ENCODE measurements around the gene STARD9. TPM values are rescaled to one million over a fixed set of nuclear protein-coding genes. Genes with fewer than 3 reads are reported as not detected.
"Not testable (repeated sequence)": the region's sequence is repeated elsewhere in the genome, so short reads cannot be mapped to it uniquely, and the experiment has no call there.

Gene STARD9
- total RNA-seq, 1 donor from 2014 or later, result 7.1 TPM

DNA sequence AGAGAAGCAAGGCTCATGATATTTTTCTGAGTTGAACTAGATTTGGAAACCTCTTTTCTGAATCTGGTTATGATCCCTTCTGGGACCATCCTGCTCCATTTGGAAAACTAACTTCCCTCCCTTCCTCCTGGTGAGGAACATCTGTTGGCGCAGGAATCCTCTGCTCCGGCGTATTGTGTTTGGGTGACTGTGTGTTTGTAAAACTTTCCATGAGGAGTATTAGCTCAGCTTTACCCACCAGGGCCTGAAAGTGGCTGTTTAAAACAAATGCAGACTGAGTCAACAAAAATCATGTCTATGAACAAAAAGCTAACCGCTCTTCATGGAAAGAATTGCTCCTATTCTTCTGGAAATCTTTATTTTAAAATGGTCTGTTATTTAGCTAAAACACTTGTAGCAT is 17.7 kb downstream of the STARD9 start:
- Histone ChIP-seq H3K9me3 (ENCODE audit: insufficient read depth, low read depth, low read length) (no peaks in the 10 kb centered on the region), H3K27me3 (ENCODE audit: insufficient read depth, low read length) (no peaks in the 10 kb centered on the region), H3K9ac (ENCODE audit: low read length) (no peak overlapping the region), H3K4me3 (ENCODE audit: insufficient read depth, low read depth, low read length) (no peak overlapping the region), H4K20me1 (ENCODE audit: insufficient read depth, low read length) (peaks cover 4% of the 10 kb centered on the region), H3K79me2 (ENCODE audit: insufficient read depth, low read length) (no peaks in the 10 kb centered on the region), H3K4me1 (ENCODE audit: insufficient read depth, low read length) (no peaks in the 10 kb centered on the region), H3K36me3 (ENCODE audit: insufficient read depth, low read length) (no peaks in the 10 kb centered on the region), H2AFZ (ENCODE audit: low read depth, low read length) (no peak overlapping the region), H3K4me2 (ENCODE audit: low read length) (no peak overlapping the region), H3K27ac (ENCODE audit: low read depth, low read length) (no peak overlapping the region)
- DNase-seq (ENCODE audit: low read depth) (no peak), FAIRE-seq (no peak)
- Mint-ChIP-seq H3K9me3 (ENCODE audit: unreplicated experiment) (peaks cover 2% of the 10 kb centered on the region), H3K27ac (ENCODE audit: unreplicated experiment) (no peak overlapping the region), H3K4me1 (ENCODE audit: low read depth, unreplicated experiment) (peaks cover 9% of the 10 kb centered on the region), H3K36me3 (ENCODE audit: low read depth, unreplicated experiment) (no peaks in the 10 kb centered on the region), H3K27me3 (ENCODE audit: low read depth, unreplicated experiment) (no peaks in the 10 kb centered on the region), H3K4me3 (ENCODE audit: unreplicated experiment) (no peak overlapping the region)
- TF ChIP-seq EZH2 (IDR thresholded peaks at IDR 0.05; ENCODE audit: insufficient read depth, low read length) (no peak), CTCF (IDR thresholded peaks at IDR 0.05; ENCODE audit: insufficient read depth, low read depth, low read length) (no peak)

DNA sequence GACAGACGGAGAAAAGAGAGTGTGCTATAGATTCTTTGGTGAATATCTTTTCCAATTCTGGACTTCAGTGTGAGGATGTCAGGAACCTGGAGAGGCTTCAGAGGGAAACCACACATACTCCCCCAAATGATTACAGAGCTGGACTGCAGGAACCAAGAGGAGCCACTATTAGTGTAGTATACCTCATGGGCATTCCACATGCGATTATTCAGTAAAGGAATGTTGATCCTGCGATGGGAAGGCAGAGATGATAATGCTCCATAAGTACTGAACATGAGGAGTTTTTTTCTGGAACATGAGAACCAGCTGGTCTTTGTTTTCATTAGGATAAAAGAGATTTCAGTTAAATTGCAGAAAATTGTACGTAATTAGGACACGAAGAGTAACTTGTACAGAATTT is 18.7 kb downstream of the STARD9 start:
- Histone ChIP-seq H3K4me3 (ENCODE audit: insufficient read depth, low read depth, low read length) (no peak overlapping the region), H4K20me1 (ENCODE audit: insufficient read depth, low read length) (peaks cover 4% of the 10 kb centered on the region), H3K4me1 (ENCODE audit: insufficient read depth, low read length) (no peaks in the 10 kb centered on the region), H2AFZ (ENCODE audit: low read depth, low read length) (no peak overlapping the region), H3K79me2 (ENCODE audit: insufficient read depth, low read length) (no peaks in the 10 kb centered on the region), H3K9ac (ENCODE audit: low read length) (no peak overlapping the region), H3K4me2 (ENCODE audit: low read length) (no peak overlapping the region), H3K27me3 (ENCODE audit: insufficient read depth, low read length) (no peaks in the 10 kb centered on the region), H3K27ac (ENCODE audit: low read depth, low read length) (no peak overlapping the region), H3K36me3 (ENCODE audit: insufficient read depth, low read length) (no peaks in the 10 kb centered on the region), H3K9me3 (ENCODE audit: insufficient read depth, low read depth, low read length) (no peaks in the 10 kb centered on the region)
- TF ChIP-seq EZH2 (IDR thresholded peaks at IDR 0.05; ENCODE audit: insufficient read depth, low read length) (no peak), CTCF (IDR thresholded peaks at IDR 0.05; ENCODE audit: insufficient read depth, low read depth, low read length) (no peak)
- Mint-ChIP-seq H3K27me3 (ENCODE audit: low read depth, unreplicated experiment) (no peaks in the 10 kb centered on the region), H3K9me3 (ENCODE audit: unreplicated experiment) (peaks cover 2% of the 10 kb centered on the region), H3K36me3 (ENCODE audit: low read depth, unreplicated experiment) (no peaks in the 10 kb centered on the region), H3K4me1 (ENCODE audit: low read depth, unreplicated experiment) (peaks cover 9% of the 10 kb centered on the region), H3K27ac (ENCODE audit: unreplicated experiment) (no peak overlapping the region), H3K4me3 (ENCODE audit: unreplicated experiment) (no peak overlapping the region)
- FAIRE-seq, result no peak
- no peak for DNase-seq (ENCODE audit: low read depth)

DNA sequence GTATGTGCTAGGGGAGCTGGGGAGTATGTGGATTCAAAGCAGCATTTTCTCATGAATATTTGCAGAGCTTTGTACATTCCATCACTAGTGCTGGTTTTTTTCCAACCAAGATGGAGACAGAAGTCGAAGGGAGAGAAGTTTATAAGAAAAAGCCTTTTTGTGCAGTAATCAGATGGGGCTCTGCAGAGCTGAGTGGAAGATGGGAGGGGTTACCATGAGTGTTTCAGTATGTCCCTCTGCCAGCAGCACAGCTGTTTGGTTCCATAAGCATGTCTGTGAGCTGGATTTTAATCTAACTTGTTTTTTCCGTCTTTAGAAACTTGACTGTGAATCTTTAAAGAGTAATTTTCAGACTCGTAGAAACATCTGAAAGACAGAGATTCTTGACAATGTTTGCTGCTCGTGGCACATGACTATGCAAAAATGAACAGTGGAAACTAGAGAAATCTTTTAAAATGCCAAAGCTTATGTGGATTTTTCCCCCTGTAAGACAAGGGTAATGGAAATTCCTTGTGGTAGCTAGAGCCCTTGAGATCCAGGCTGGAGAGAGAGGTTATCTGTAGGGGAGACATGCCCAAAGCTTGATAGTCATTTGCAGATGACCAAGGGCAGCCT is 20.3 kb downstream of the STARD9 start:
- Histone ChIP-seq H3K27me3 (ENCODE audit: insufficient read depth, low read length) (no peaks in the 10 kb centered on the region), H2AFZ (ENCODE audit: low read depth, low read length) (no peak overlapping the region), H3K79me2 (ENCODE audit: insufficient read depth, low read length) (no peaks in the 10 kb centered on the region), H3K27ac (ENCODE audit: low read depth, low read length) (no peak overlapping the region), H3K4me1 (ENCODE audit: insufficient read depth, low read length) (no peaks in the 10 kb centered on the region), H3K9me3 (ENCODE audit: insufficient read depth, low read depth, low read length) (no peaks in the 10 kb centered on the region), H3K36me3 (ENCODE audit: insufficient read depth, low read length) (no peaks in the 10 kb centered on the region), H3K4me2 (ENCODE audit: low read length) (no peak overlapping the region), H3K4me3 (ENCODE audit: insufficient read depth, low read depth, low read length) (no peak overlapping the region), H4K20me1 (ENCODE audit: insufficient read depth, low read length) (peaks cover 4% of the 10 kb centered on the region), H3K9ac (ENCODE audit: low read length) (no peak overlapping the region)
- no peak overlapping the region for H3K4me3 Mint-ChIP-seq (ENCODE audit: unreplicated experiment)
- peaks cover 2% of the 10 kb centered on the region for H3K9me3 Mint-ChIP-seq (ENCODE audit: unreplicated experiment)
- TF ChIP-seq EZH2 (IDR thresholded peaks at IDR 0.05; ENCODE audit: insufficient read depth, low read length) (no peak), CTCF (IDR thresholded peaks at IDR 0.05; ENCODE audit: insufficient read depth, low read depth, low read length) (no peak)
- FAIRE-seq, result no peak
- H3K36me3 Mint-ChIP-seq (ENCODE audit: low read depth, unreplicated experiment), result peaks cover 6% of the 10 kb centered on the region
- H3K27me3 Mint-ChIP-seq (ENCODE audit: low read depth, unreplicated experiment), result no peaks in the 10 kb centered on the region
- H3K4me1 Mint-ChIP-seq (ENCODE audit: low read depth, unreplicated experiment), result peaks cover 9% of the 10 kb centered on the region
- no peak for DNase-seq (ENCODE audit: low read depth)
- no peak overlapping the region for H3K27ac Mint-ChIP-seq (ENCODE audit: unreplicated experiment)

- not testable (repeated sequence) for H3K4me1 ChIP-seq (ENCODE audit: insufficient read depth, low read length); H3K9me3 Mint-ChIP-seq (ENCODE audit: unreplicated experiment); H3K36me3 ChIP-seq (ENCODE audit: insufficient read depth, low read length); H4K20me1 ChIP-seq (ENCODE audit: insufficient read depth, low read length); H3K4me2 ChIP-seq (ENCODE audit: low read length); H3K27me3 ChIP-seq (ENCODE audit: insufficient read depth, low read length); H3K4me3 Mint-ChIP-seq (ENCODE audit: unreplicated experiment); H2AFZ ChIP-seq (ENCODE audit: low read depth, low read length); H3K9me3 ChIP-seq (ENCODE audit: insufficient read depth, low read depth, low read length); H3K27ac ChIP-seq (ENCODE audit: low read depth, low read length); DNase-seq (ENCODE audit: low read depth); H3K27ac Mint-ChIP-seq (ENCODE audit: unreplicated experiment); H3K4me1 Mint-ChIP-seq (ENCODE audit: low read depth, unreplicated experiment); H3K79me2 ChIP-seq (ENCODE audit: insufficient read depth, low read length); FAIRE-seq; H3K4me3 ChIP-seq (ENCODE audit: insufficient read depth, low read depth, low read length); H3K27me3 Mint-ChIP-seq (ENCODE audit: low read depth, unreplicated experiment); H3K9ac ChIP-seq (ENCODE audit: low read length)
- H3K36me3 Mint-ChIP-seq (ENCODE audit: low read depth, unreplicated experiment), result peaks cover 18% of the 10 kb centered on the region
These were observed 25.9 kb downstream of the STARD9 start for GRCh38 chr15:42601316-42601715.
